Caco-2 (cell line): ENCODE results near the gene EDARADD. TPM values are rescaled to one million over a fixed set of nuclear protein-coding genes. Genes with fewer than 3 reads are reported as not detected.

Source experiments
- BruUV-seq: library from RNA; stranded (reverse); fragments of 400-500 nt; replicated peaks from 2 replicates; lab custom pipeline; 2021; lab: Mats Ljungman, UMichigan
- CTCF ChIA-PET: fragments of 300-600 bp; sonication (Branson Sonifier 250); formaldehyde crosslinking; loops from one replicate; lab custom pipeline; 2022; ENCODE audit warnings: antibody characterized with exemption; lab: Charles Lee
- POLR2A ChIA-PET: fragments of 300-600 bp; sonication (Branson Sonifier 250); formaldehyde crosslinking; loops from one replicate; lab custom pipeline; 2022; ENCODE audit warnings: antibody characterized with exemption; lab: Charles Lee
- DNase-seq, 2 experiments: peaks; one replicate each; pipeline versions ENCODE4 v3.0.0 to v3.0.0-alpha.2; 2020 to 2022
- H3K27me3 ChIP-seq: replicated peaks from 2 replicates; pipeline ENCODE4 v1.6.0; 2011; ENCODE audit warnings: low read length; ENCODE audit not compliant: control insufficient read depth, insufficient read depth
- H3K36me3 ChIP-seq: 2 replicates; pipeline ENCODE4 v1.5.1; 2011; ENCODE audit warnings: low read length; ENCODE audit not compliant: control insufficient read depth, insufficient read depth
- H3K4me1 ChIP-seq: fragments of 250-450 bp; sonication (Bioruptor Pico); 2 replicates; pipeline ENCODE4 v1.5.1; 2020; ENCODE audit warnings: mild to moderate bottlenecking
- H3K4me3 ChIP-seq: 2 replicates; pipeline ENCODE4 v1.5.1; 2011; ENCODE audit warnings: low read depth, mild to moderate bottlenecking, control low read depth, low read length
- H3K9me3 ChIP-seq: fragments of 250-450 bp; sonication (Bioruptor Pico); 2 replicates; pipeline ENCODE4 v1.5.1; 2020; ENCODE audit warnings: mild to moderate bottlenecking, moderate library complexity
- H3K27ac Mint-ChIP-seq: one replicate; pipeline ENCODE4 v1.8.0; 2022; ENCODE audit warnings: mixed read lengths; ENCODE audit not compliant: unreplicated experiment
- H3K27me3 Mint-ChIP-seq: one replicate; pipeline ENCODE4 v1.8.0; 2022; ENCODE audit warnings: mixed read lengths; ENCODE audit not compliant: insufficient read depth, unreplicated experiment
- H3K36me3 Mint-ChIP-seq: one replicate; pipeline ENCODE4 v1.8.0; 2022; ENCODE audit warnings: mild to moderate bottlenecking, mixed read lengths; ENCODE audit not compliant: insufficient read depth, unreplicated experiment
- H3K4me1 Mint-ChIP-seq: one replicate; pipeline ENCODE4 v1.8.0; 2022; ENCODE audit warnings: low read depth, mixed read lengths; ENCODE audit not compliant: unreplicated experiment
- H3K4me3 Mint-ChIP-seq: one replicate; pipeline ENCODE4 v1.8.0; 2022; ENCODE audit warnings: mild to moderate bottlenecking, moderate library complexity, mixed read lengths; ENCODE audit not compliant: unreplicated experiment
- H3K9me3 Mint-ChIP-seq: one replicate; pipeline ENCODE4 v1.8.0; 2022; ENCODE audit warnings: mixed read lengths; ENCODE audit not compliant: unreplicated experiment
- CTCF ChIP-seq, 2 experiments: fragments of 200-600 bp in 1 of 2; IDR thresholded peaks; 1 replicate in 1 of 2; 2 replicates in 1 of 2; pipeline versions ENCODE4 v1.5.1 to v1.8.0; 2011 to 2022; ENCODE audit warnings: antibody characterized with exemption in 1 of 2, control low read depth in 1 of 2, inconsistent platforms in 1 of 2, low read depth in 1 of 2, low read length in 1 of 2, mild to moderate bottlenecking in 1 of 2, moderate library complexity in 1 of 2; ENCODE audit not compliant: insufficient read depth in 1 of 2, severe bottlenecking in 1 of 2, unreplicated experiment in 1 of 2
- intact Hi-C: fragments of 100-400 bp; cut with micrococcal nuclease; formaldehyde crosslinking; loops from one replicate; pipeline ENCODE4 v1.10.0; 2022; ENCODE audit not compliant: unreplicated experiment
- total RNA-seq: library from RNA; stranded (reverse); gene quantifications from 2 replicates; pipeline ENCODE4 v1.2.3, GENCODE V29; 2022

Gene EDARADD
- total RNA-seq, 1 experiment from 2014 or later = 14.4 TPM

- peaks cover 8% of the 10 kb centered on the region for H3K4me1 ChIP-seq
- Mint-ChIP-seq H3K4me1 (peaks cover 26% of the 10 kb centered on the region), H3K4me3 (peak overlapping the region; percentile 98), H3K9me3 (peaks cover 8% of the 10 kb centered on the region), H3K27me3 (no peaks in the 10 kb centered on the region), H3K36me3 (peaks cover 27% of the 10 kb centered on the region), H3K27ac (peak overlapping the region; percentile 98)
- H3K27me3 ChIP-seq = no peaks in the 10 kb centered on the region
- BruUV-seq = TSS peak; percentile 38
- intact Hi-C loops = loop anchor here (1.0 to 5.0 kb wide), 3 partner anchors 22 to 128 kb away; no protein-coding TSS in a partner anchor
- DNase-seq = no peak
- POLR2A ChIA-PET = interaction anchor here (0.9 kb wide), 1 partner anchor 21 kb away, joined by 3 read pairs; no protein-coding TSS in a partner anchor
- CTCF ChIA-PET = no interaction called here
- H3K9me3 ChIP-seq = no peaks in the 10 kb centered on the region
- TF ChIP-seq CTCF (IDR thresholded peaks at IDR 0.05; ENCODE audit: insufficient read depth in 1 of 2, low read depth in 1 of 2, low read length in 1 of 2, severe bottlenecking in 1 of 2, unreplicated experiment in 1 of 2) = no peak
- H3K36me3 ChIP-seq = no peaks in the 10 kb centered on the region
- H3K4me3 ChIP-seq = peak overlapping the region; percentile 98
Measured at GRCh38 chr1:236524895-236525184, 130.8 kb downstream of the EDARADD start.

- peaks cover 5% of the 10 kb centered on the region for H3K9me3 Mint-ChIP-seq
- no peaks in the 10 kb centered on the region for H3K36me3 ChIP-seq
- H3K36me3 Mint-ChIP-seq = peaks cover 27% of the 10 kb centered on the region
- H3K4me3 Mint-ChIP-seq = no peak overlapping the region
- BruUV-seq = no TSS peak
- no peak for TF ChIP-seq CTCF (IDR thresholded peaks at IDR 0.05; ENCODE audit: insufficient read depth in 1 of 2, low read depth in 1 of 2, low read length in 1 of 2, severe bottlenecking in 1 of 2, unreplicated experiment in 1 of 2)
- intact Hi-C loops = no loop called here
- H3K9me3 ChIP-seq = no peaks in the 10 kb centered on the region
- peak overlapping the region; percentile 51 for H3K27ac Mint-ChIP-seq
- DNase-seq = no peak
- H3K27me3 ChIP-seq = no peaks in the 10 kb centered on the region
- peaks cover 16% of the 10 kb centered on the region for H3K4me1 Mint-ChIP-seq
- POLR2A ChIA-PET = no interaction called here
- peaks cover 8% of the 10 kb centered on the region for H3K4me1 ChIP-seq
- no peak overlapping the region for H3K4me3 ChIP-seq
- no peaks in the 10 kb centered on the region for H3K27me3 Mint-ChIP-seq
- CTCF ChIA-PET = no interaction called here
Measured at GRCh38 chr1:236526079-236526478, 132.0 kb downstream of the EDARADD start.

- peaks cover 41% of the 10 kb centered on the region for H3K36me3 Mint-ChIP-seq
- POLR2A ChIA-PET = no interaction called here
- Histone ChIP-seq H3K36me3 (no peaks in the 10 kb centered on the region), H3K4me1 (peaks cover 9% of the 10 kb centered on the region; the same call in 1 of the 2 replicates), H3K9me3 (no peaks in the 10 kb centered on the region), H3K27me3 (no peaks in the 10 kb centered on the region), H3K4me3 (no peak overlapping the region)
- intact Hi-C loops = loop anchor here (10.0 kb wide), 1 partner anchor 245 kb away; the partner anchor contains the start of gene ERO1B
- no peaks in the 10 kb centered on the region for H3K27me3 Mint-ChIP-seq
- peaks cover 12% of the 10 kb centered on the region for H3K4me1 Mint-ChIP-seq
- no peak overlapping the region for H3K27ac Mint-ChIP-seq
- H3K9me3 Mint-ChIP-seq = no peaks in the 10 kb centered on the region
- DNase-seq = no peak
- CTCF ChIA-PET = no interaction called here
- BruUV-seq = no TSS peak
- no peak overlapping the region for H3K4me3 Mint-ChIP-seq
- no peak for TF ChIP-seq CTCF (IDR thresholded peaks at IDR 0.05; ENCODE audit: insufficient read depth in 1 of 2, low read depth in 1 of 2, low read length in 1 of 2, severe bottlenecking in 1 of 2, unreplicated experiment in 1 of 2)
Measured at GRCh38 chr1:236530286-236530685, 136.2 kb downstream of the EDARADD start.
